GM23248 (cell line): ENCODE data around the gene FGF1. TPM values are rescaled to one million over a fixed set of nuclear protein-coding genes. Genes with fewer than 3 reads are reported as not detected.

Source experiments
- DNase-seq: peaks from one replicate; pipeline ENCODE4 v3.0.0-alpha.2; 2015
- H2AFZ ChIP-seq: fragments of 200-600 bp; sonication (generic); 2 replicates; pipeline ENCODE4 v1.6.1; 2016; ENCODE audit warnings: antibody characterized with exemption
- H3F3A ChIP-seq: fragments of 200-600 bp; sonication (generic); 2 replicates; pipeline ENCODE4 v1.6.1; 2016; ENCODE audit warnings: mild to moderate bottlenecking, antibody characterized with exemption, mixed run types; ENCODE audit not compliant: insufficient read depth
- H3K27ac ChIP-seq: fragments of 200-600 bp; sonication (generic); 2 replicates; pipeline ENCODE4 v1.5.1; 2016; ENCODE audit warnings: mild to moderate bottlenecking
- H3K27me3 ChIP-seq: fragments of 200-600 bp; sonication (generic); replicated peaks from 2 replicates; pipeline ENCODE4 v1.6.1; 2016; ENCODE audit warnings: mild to moderate bottlenecking; ENCODE audit not compliant: insufficient read depth
- H3K36me3 ChIP-seq: fragments of 200-600 bp; sonication (generic); 2 replicates; pipeline ENCODE4 v1.6.1; 2016; ENCODE audit warnings: low read depth, mild to moderate bottlenecking
- H3K4me1 ChIP-seq: fragments of 200-600 bp; sonication (generic); 2 replicates; pipeline ENCODE4 v1.6.1; 2016; ENCODE audit warnings: mild to moderate bottlenecking; ENCODE audit not compliant: insufficient read depth
- H3K4me2 ChIP-seq: fragments of 200-600 bp; sonication (generic); one replicate; pipeline ENCODE4 v1.6.1; 2016; ENCODE audit warnings: mild to moderate bottlenecking; ENCODE audit not compliant: unreplicated experiment
- H3K4me3 ChIP-seq: fragments of 200-600 bp; sonication (generic); 2 replicates; pipeline ENCODE4 v1.5.1; 2016; ENCODE audit warnings: mild to moderate bottlenecking
- H3K79me2 ChIP-seq: fragments of 200-600 bp; sonication (generic); 2 replicates; pipeline ENCODE4 v1.6.1; 2016; ENCODE audit warnings: mild to moderate bottlenecking; ENCODE audit not compliant: insufficient read depth
- H3K9ac ChIP-seq: fragments of 200-600 bp; sonication (generic); 2 replicates; pipeline ENCODE4 v1.6.1; 2016; ENCODE audit warnings: mild to moderate bottlenecking
- H3K9me2 ChIP-seq: fragments of 200-600 bp; sonication (generic); 2 replicates; pipeline ENCODE4 v1.6.1; 2016; ENCODE audit warnings: mixed run types, mild to moderate bottlenecking, moderate library complexity; ENCODE audit not compliant: insufficient read depth
- H3K9me3 ChIP-seq: fragments of 200-600 bp; sonication (generic); one replicate; pipeline ENCODE4 v1.6.1; 2017; ENCODE audit warnings: low read depth
- H4K20me1 ChIP-seq: fragments of 200-600 bp; sonication (generic); 2 replicates; pipeline ENCODE4 v1.6.0; 2016; ENCODE audit not compliant: insufficient read depth
- EZH2 ChIP-seq: fragments of 200-600 bp; sonication (generic); IDR thresholded peaks from 2 replicates; pipeline ENCODE4 v1.6.1; 2018; ENCODE audit warnings: antibody characterized with exemption, mild to moderate bottlenecking; ENCODE audit not compliant: insufficient read depth, poor library complexity, severe bottlenecking
- EZH2phosphoT487 ChIP-seq: fragments of 200-600 bp; sonication (generic); IDR thresholded peaks from 2 replicates; pipeline ENCODE4 v1.6.1; 2018; ENCODE audit warnings: antibody characterized with exemption, moderate library complexity, mild to moderate bottlenecking, low read depth; ENCODE audit not compliant: insufficient read depth
- WGBS, 2 experiments: methylation state at CpG; one replicate each; pipeline ENCODE4 v1.1.6; 2015 to 2017; ENCODE audit warnings: low lambda C conversion rate in 2 of 2, low coverage in 1 of 2; ENCODE audit errors: missing lambda C conversion rate in 2 of 2; 5-methylcytosine and 5-hydroxymethylcytosine counted together
- in situ Hi-C: fragments of 300-500 bp; cut with MboI; formaldehyde crosslinking; loops from 2 replicates; pipeline ENCODE4 v1.15.0; 2020
- polyA plus RNA-seq: library from polyadenylated mRNA; unstranded; fragments of >200 nt; fragmentation: Nextera tagmentation; extraction: Ambion mirVana; gene quantifications from 2 replicates; pipeline ENCODE4 v1.2.1, GENCODE V29; 2016
- total RNA-seq: library from RNA; depleted of rRNA; stranded (reverse); fragments of >200 nt; shearing (Covaris generic); gene quantifications from 2 replicates; pipeline ENCODE4 v1.2.3, GENCODE V29; 2014

Gene FGF1
- total and polyA plus RNA-seq, 2 experiments from 2014 or later = 13.8 to 29.6 TPM

- Histone ChIP-seq H3K27ac (no peak overlapping the region), H4K20me1 (no peaks in the 10 kb centered on the region), H3K27me3 (no peaks in the 10 kb centered on the region), H3K9ac (no peak overlapping the region), H3K36me3 (no peaks in the 10 kb centered on the region), H3K79me2 (no peaks in the 10 kb centered on the region), H3F3A (peaks cover 11% of the 10 kb centered on the region; the same call in 1 of the 2 replicates), H3K4me1 (peaks cover 18% of the 10 kb centered on the region), H3K9me2 (no peaks in the 10 kb centered on the region), H3K9me3 (no peaks in the 10 kb centered on the region), H3K4me3 (no peak overlapping the region), H2AFZ (no peak overlapping the region), H3K4me2 (no peak overlapping the region)
- DNase-seq = no peak
- WGBS, 2 experiments = 87 to 92% methylated on average over 5 of the region's 5 CpGs
- in situ Hi-C loops = loop anchor here (25.0 kb wide), 1 partner anchor 559 kb away; the partner anchor contains the start of gene GNPDA1
- TF ChIP-seq EZH2phosphoT487 (no peak), EZH2 (no peak)
Observed at GRCh38 chr5:142571371-142571770, 114.5 kb downstream of the FGF1 start.

- no peaks in the 10 kb centered on the region for H3K27me3 ChIP-seq
- H3F3A ChIP-seq = peaks cover 11% of the 10 kb centered on the region; the same call in 1 of the 2 replicates
- DNase-seq = no peak
- no peaks in the 10 kb centered on the region for H3K36me3 ChIP-seq
- no peaks in the 10 kb centered on the region for H4K20me1 ChIP-seq
- H3K4me1 ChIP-seq = peaks cover 18% of the 10 kb centered on the region
- no peak overlapping the region for H3K9ac ChIP-seq
- no peak overlapping the region for H3K27ac ChIP-seq
- in situ Hi-C loops = loop anchor here (25.0 kb wide), 1 partner anchor 558 kb away; the partner anchor contains the start of gene GNPDA1
- no peaks in the 10 kb centered on the region for H3K79me2 ChIP-seq
- TF ChIP-seq EZH2 (no peak), EZH2phosphoT487 (no peak)
- H2AFZ ChIP-seq = no peak overlapping the region
- WGBS, 2 experiments = 50% methylated on average over 6 of the region's 6 CpGs
- no peak overlapping the region for H3K4me2 ChIP-seq
- H3K9me2 ChIP-seq = no peaks in the 10 kb centered on the region
- H3K4me3 ChIP-seq = no peak overlapping the region
- H3K9me3 ChIP-seq = no peaks in the 10 kb centered on the region
Observed at GRCh38 chr5:142569905-142570304, 116.0 kb downstream of the FGF1 start.

DNA sequence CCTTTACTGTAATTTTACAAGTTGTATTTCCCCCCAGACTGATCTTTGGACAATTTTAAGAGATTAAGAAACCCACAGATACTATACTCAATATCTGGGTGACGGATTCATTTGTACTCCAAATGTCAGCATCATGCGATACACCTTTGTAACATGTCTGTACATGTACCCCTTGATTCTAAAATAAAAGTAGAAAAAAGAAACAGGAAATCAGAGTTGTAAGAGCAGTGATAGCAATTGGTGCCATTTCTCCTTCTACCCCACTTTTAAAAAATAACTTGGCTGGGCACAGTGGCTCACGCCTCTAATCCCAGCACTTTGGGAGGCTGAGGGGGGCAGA is 116.9 kb downstream of the FGF1 start:
- H3K27me3 ChIP-seq = no peaks in the 10 kb centered on the region
- no peak for DNase-seq
- in situ Hi-C loops = loop anchor here (25.0 kb wide), 1 partner anchor 557 kb away; the partner anchor contains the start of gene GNPDA1
- no peak overlapping the region for H3K4me3 ChIP-seq
- H2AFZ ChIP-seq = peak overlapping the region; percentile 75
- 95 to 98% methylated on average over 3 of the region's 3 CpGs for WGBS, 2 experiments
- H3K4me2 ChIP-seq = peak overlapping the region; percentile 32
- H4K20me1 ChIP-seq = no peaks in the 10 kb centered on the region
- H3K9me2 ChIP-seq = no peaks in the 10 kb centered on the region
- peaks cover 18% of the 10 kb centered on the region for H3K4me1 ChIP-seq
- TF ChIP-seq EZH2 (no peak), EZH2phosphoT487 (no peak)
- no peak overlapping the region for H3K9ac ChIP-seq
- no peaks in the 10 kb centered on the region for H3K79me2 ChIP-seq
- no peaks in the 10 kb centered on the region for H3K36me3 ChIP-seq
- no peaks in the 10 kb centered on the region for H3K9me3 ChIP-seq
- H3F3A ChIP-seq = peaks cover 11% of the 10 kb centered on the region; the same call in 1 of the 2 replicates
- H3K27ac ChIP-seq = peak overlapping the region; percentile 64

DNA sequence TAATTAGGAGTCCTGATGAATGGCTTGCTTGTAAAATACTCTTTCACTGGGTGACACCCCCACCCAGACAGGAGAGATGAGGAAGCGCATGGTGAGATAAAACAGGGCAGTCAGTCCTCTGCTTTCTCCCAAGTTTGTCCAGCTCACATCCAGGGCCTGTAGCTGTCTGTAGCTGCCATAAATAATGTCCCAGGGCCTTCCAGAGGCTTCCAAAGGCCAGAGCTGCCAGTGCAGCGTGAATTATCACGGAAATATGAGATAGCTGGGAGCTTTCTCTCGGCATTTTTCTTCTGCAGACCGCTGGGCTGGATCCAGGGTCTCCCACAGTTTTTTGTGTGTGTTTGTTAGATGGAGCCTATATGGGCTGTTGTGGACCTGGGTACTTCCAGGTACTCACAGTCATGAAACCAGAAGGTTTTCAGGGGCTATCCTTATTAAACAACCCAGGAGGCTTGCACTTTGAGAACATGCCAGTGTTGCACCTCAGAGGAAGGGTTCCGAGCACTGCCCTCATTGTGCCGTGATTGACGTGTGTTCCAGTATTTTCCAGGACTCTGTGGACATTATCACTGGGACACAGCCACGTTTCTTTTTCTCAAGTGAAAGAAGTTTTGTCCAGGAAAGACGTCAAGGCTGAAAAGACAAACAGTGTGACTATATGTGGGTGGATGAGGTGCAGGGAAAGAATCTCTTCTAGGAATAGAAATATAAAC is 117.5 kb downstream of the FGF1 start:
- Histone ChIP-seq H3K9me3 (no peaks in the 10 kb centered on the region), H3K4me1 (peaks cover 18% of the 10 kb centered on the region), H3K27me3 (no peaks in the 10 kb centered on the region), H3K4me3 (no peak overlapping the region), H3K9me2 (no peaks in the 10 kb centered on the region), H3K79me2 (no peaks in the 10 kb centered on the region), H3K9ac (peak overlapping the region; percentile 63), H3K36me3 (no peaks in the 10 kb centered on the region), H3K27ac (peak overlapping the region; percentile 64), H4K20me1 (no peaks in the 10 kb centered on the region), H3K4me2 (peak overlapping the region; percentile 32), H3F3A (peaks cover 11% of the 10 kb centered on the region; the same call in 1 of the 2 replicates), H2AFZ (peak overlapping the region; percentile 75)
- no peak for TF ChIP-seq EZH2phosphoT487
- TF ChIP-seq EZH2 = no peak
- peak; percentile 65 for DNase-seq
- 41 to 48% methylated on average over 10 of the region's 10 CpGs for WGBS, 2 experiments
- in situ Hi-C loops = loop anchor here (25.0 kb wide), 1 partner anchor 556 kb away; the partner anchor contains the start of gene GNPDA1
